ENCODE measurements around the gene MYH9. TPM values are rescaled to one million over a fixed set of nuclear protein-coding genes. Genes with fewer than 3 reads are reported as not detected.
A peak's percentile ranks its signal among the peaks of the same experiment; 100 is the strongest.

MYH9 gene
- total RNA-seq, 1 experiment from 2014 or later: 258 TPM

GRCh38 chr22:36351921-36352802 lies 35.6 kb downstream of the MYH9 start:
- Histone ChIP-seq H3K9ac (ENCODE audit: low read length) (peak overlapping the region; percentile 30), H3K4me2 (ENCODE audit: low read length) (peak overlapping the region; percentile 59), H3K36me3 (ENCODE audit: control insufficient read depth in 1 of 2, insufficient read depth in 2 of 2, low read length in 2 of 2) (peaks cover 2 to 9% of the 10 kb centered on the region in 2 experiments; a peak in 3 of 4 replicates), H3K27me3 (ENCODE audit: insufficient read depth, low read length) (no peaks in the 10 kb centered on the region), H3K4me3 (replicated peaks in 1 of 2; ENCODE audit: low read depth in 1 of 2, low read length in 2 of 2) (no peak overlapping the region), H4K20me1 (ENCODE audit: insufficient read depth) (peaks cover 7% of the 10 kb centered on the region; the same call in 1 of the 2 replicates), H2AFZ (ENCODE audit: low read depth, low read length, poor library complexity, severe bottlenecking) (no peak overlapping the region), H3K27ac (ENCODE audit: low read depth, low read length) (peak overlapping the region; percentile 58), H3K4me1 (ENCODE audit: control insufficient read depth in 1 of 2, insufficient read depth in 2 of 2, low read length in 2 of 2) (peaks cover 46 to 72% of the 10 kb centered on the region in 2 experiments), H3K79me2 (ENCODE audit: insufficient read depth, low read length) (peaks cover 98% of the 10 kb centered on the region), H3K9me3 (ENCODE audit: control insufficient read depth in 1 of 2, insufficient read depth in 1 of 2, low read depth in 1 of 2, low read length in 2 of 2) (no peaks in the 10 kb centered on the region), H3K9me2 (ENCODE audit: insufficient read depth) (no peaks in the 10 kb centered on the region)
- POLR2A ChIA-PET: interaction anchor here (0.6 kb wide), 1 partner anchor 105 kb away, joined by 4 read pairs; no protein-coding TSS in a partner anchor
- intact Hi-C loops (cut with micrococcal nuclease): no loop called here
- ATAC-seq (no peak), DNase-seq (ENCODE audit: low read depth, low spot score) (no peak)
- no peak for TF ChIP-seq SIN3A (IDR thresholded peaks at IDR 0.05; ENCODE audit: low read depth)
- TF ChIP-seq REST (IDR thresholded peaks at IDR 0.05; ENCODE audit: low read depth): no peak
- no peak for TF ChIP-seq MAX (IDR thresholded peaks at IDR 0.05)
- no peak for TF ChIP-seq ZBTB33 (IDR thresholded peaks at IDR 0.05; ENCODE audit: extremely low read depth, insufficient replicate concordance, low read length)
- TF ChIP-seq CEBPB (IDR thresholded peaks at IDR 0.05; ENCODE audit: low read depth): no peak
- TF ChIP-seq TCF7L2 (IDR thresholded peaks at IDR 0.05; ENCODE audit: borderline replicate concordance, extremely low read depth, insufficient read depth, insufficient read length): no peak
- no peak for TF ChIP-seq ZFX (IDR thresholded peaks at IDR 0.05)
- TF ChIP-seq EZH2phosphoT487 (IDR thresholded peaks at IDR 0.05; ENCODE audit: borderline replicate concordance): no peak
- no peak for TF ChIP-seq ZNF274 (IDR thresholded peaks at IDR 0.05; ENCODE audit: low read depth, low read length)
- TF ChIP-seq EZH2 (IDR thresholded peaks at IDR 0.05): no peak
- TF ChIP-seq RAD21 (IDR thresholded peaks at IDR 0.05; ENCODE audit: low read depth): no peak
- TF ChIP-seq FOSL1 (IDR thresholded peaks at IDR 0.05; ENCODE audit: low read depth): no peak
- TF ChIP-seq ATF3 (IDR thresholded peaks at IDR 0.05): no peak
- no peak for TF ChIP-seq SP1 (IDR thresholded peaks at IDR 0.05; ENCODE audit: low read depth)
- CTCF ChIA-PET: no interaction called here
- BruUV-seq (replicated peaks): no TSS peak
- RAD21 ChIA-PET (ENCODE audit: low non-redundant PET in 1 of 2, low total read pairs in 2 of 2, uncharacterized antibody in 2 of 2, unreplicated experiment in 2 of 2): no interaction called here

All from HCT116 (cell line).